Measurements from ENCODE around the gene OR52A5.

- TF ChIP-seq EZH2 (IDR thresholded peaks at IDR 0.05; ENCODE audit: low read length, unreplicated experiment) (no peak), CTCF (conservative IDR thresholded peaks at IDR 0.05; ENCODE audit: low read depth, low read length) (no peak)
Observed at GRCh38 chr11:5096011-5096410, 42.1 kb downstream of the OR52A5 start.

Measured in PC-3 (cell line).